GM19324 (cell line): ENCODE measurements around the gene NTRK3.

Experiments
- ATAC-seq: cut with Tn5 transposase; IDR thresholded peaks from one replicate; pipeline ENCODE4 v1.9.1; 2021; ENCODE audit warnings: mild to moderate bottlenecking, moderate library complexity; ENCODE audit not compliant: unreplicated experiment, low FRiP score

Gene NTRK3

GRCh38 chr15:88012688-88013087, 243.9 kb downstream of the NTRK3 start:
- no peak for ATAC-seq

- ATAC-seq: no peak
These were observed 244.3 kb downstream of the NTRK3 start for GRCh38 chr15:88012233-88012632.

- no peak for ATAC-seq
These were observed 245.0 kb downstream of the NTRK3 start for GRCh38 chr15:88011533-88011932.

GRCh38 chr15:88006146-88006545, 250.4 kb downstream of the NTRK3 start:
- ATAC-seq: no peak

- no peak for ATAC-seq
These were observed 252.1 kb downstream of the NTRK3 start for GRCh38 chr15:88004399-88004798.

GRCh38 chr15:88003541-88004327, 252.8 kb downstream of the NTRK3 start:
- no peak for ATAC-seq

GRCh38 chr15:88002706-88003105, 253.8 kb downstream of the NTRK3 start:
- ATAC-seq: no peak

- no peak for ATAC-seq
These were observed 257.9 kb downstream of the NTRK3 start for GRCh38 chr15:87998630-87999029.

GRCh38 chr15:87986776-87987175, 269.8 kb downstream of the NTRK3 start:
- ATAC-seq: no peak

GRCh38 chr15:87985451-87985850, 271.1 kb downstream of the NTRK3 start:
- no peak for ATAC-seq

- no peak for ATAC-seq
These were observed 274.6 kb downstream of the NTRK3 start for GRCh38 chr15:87981969-87982368.

- no peak for ATAC-seq
These were observed 278.6 kb downstream of the NTRK3 start for GRCh38 chr15:87977907-87978306.

GRCh38 chr15:87976552-87976951, 280.0 kb downstream of the NTRK3 start:
- ATAC-seq: no peak

- no peak for ATAC-seq
These were observed 282.9 kb downstream of the NTRK3 start for GRCh38 chr15:87973501-87974215.

- no peak for ATAC-seq
These were observed 285.5 kb downstream of the NTRK3 start for GRCh38 chr15:87971076-87971475.

GRCh38 chr15:87967951-87968350, 288.6 kb downstream of the NTRK3 start:
- ATAC-seq: no peak

GRCh38 chr15:87965304-87965703, 291.2 kb downstream of the NTRK3 start:
- ATAC-seq: no peak

GRCh38 chr15:87962428-87962827, 294.1 kb downstream of the NTRK3 start:
- no peak for ATAC-seq

GRCh38 chr15:87961851-87962420, 294.6 kb downstream of the NTRK3 start:
- ATAC-seq: no peak

- ATAC-seq: no peak
These were observed 296.9 kb downstream of the NTRK3 start for GRCh38 chr15:87959662-87960061.

GRCh38 chr15:87959080-87959479, 297.5 kb downstream of the NTRK3 start:
- ATAC-seq: no peak
